H9 (cell line): Measurements from ENCODE around the gene DOCK1. TPM values are rescaled to one million over a fixed set of nuclear protein-coding genes. Genes with fewer than 3 reads are reported as not detected.
A peak's percentile ranks its signal among the peaks of the same experiment; 100 is the strongest.

Source experiments
- DNase-seq: peaks from one replicate; pipeline ENCODE4 v3.0.0-alpha.2; 2017
- H2AFZ ChIP-seq: one replicate; pipeline ENCODE4 v1.6.1; 2013; ENCODE audit warnings: mild to moderate bottlenecking, low read length, control low read depth, moderate library complexity
- H2AK5ac ChIP-seq: 2 replicates; pipeline ENCODE4 v1.6.1; 2013; ENCODE audit warnings: low read length, control low read depth, mixed read lengths; ENCODE audit not compliant: insufficient read length
- H2BK120ac ChIP-seq: one replicate; pipeline ENCODE4 v1.6.1; 2013; ENCODE audit warnings: low read depth, mild to moderate bottlenecking, low read length, control low read depth, inconsistent platforms; ENCODE audit not compliant: poor library complexity, severe bottlenecking
- H2BK12ac ChIP-seq: 2 replicates; pipeline ENCODE4 v1.6.1; 2013; ENCODE audit warnings: low read length, control low read depth, mixed read lengths, low read depth; ENCODE audit not compliant: insufficient read length
- H2BK15ac ChIP-seq: 2 replicates; pipeline ENCODE4 v1.6.1; 2013; ENCODE audit warnings: low read depth, low read length, control low read depth
- H2BK20ac ChIP-seq: one replicate; pipeline ENCODE4 v1.6.1; 2013; ENCODE audit warnings: low read depth, mild to moderate bottlenecking, low read length, control low read depth, inconsistent platforms; ENCODE audit not compliant: poor library complexity, severe bottlenecking
- H2BK5ac ChIP-seq: 2 replicates; pipeline ENCODE4 v1.6.1; 2013; ENCODE audit warnings: low read length, control low read depth, mixed read lengths; ENCODE audit not compliant: insufficient read length
- H3K14ac ChIP-seq: 2 replicates; pipeline ENCODE4 v1.6.1; 2013; ENCODE audit warnings: low read length, control low read depth; ENCODE audit not compliant: insufficient read depth
- H3K18ac ChIP-seq: 2 replicates; pipeline ENCODE4 v1.6.1; 2013; ENCODE audit warnings: low read depth, mild to moderate bottlenecking, mixed read lengths, low read length, control low read depth; ENCODE audit not compliant: insufficient read length
- H3K23ac ChIP-seq: 2 replicates; pipeline ENCODE4 v1.6.1; 2013; ENCODE audit warnings: low read length, control low read depth, mixed read lengths, low read depth; ENCODE audit not compliant: insufficient read length
- H3K23me2 ChIP-seq: 2 replicates; pipeline ENCODE4 v1.6.1; 2013; ENCODE audit warnings: low read depth, mild to moderate bottlenecking, mixed read lengths, low read length, control low read depth; ENCODE audit not compliant: insufficient read length, poor library complexity, severe bottlenecking
- H3K27ac ChIP-seq: 2 replicates; pipeline ENCODE4 v1.5.1; 2013; ENCODE audit warnings: low read length, control low read depth, mixed read lengths, low read depth; ENCODE audit not compliant: insufficient read length
- H3K27me3 ChIP-seq: 2 replicates; pipeline ENCODE4 v1.6.1; 2013; ENCODE audit warnings: low read length, control low read depth, inconsistent platforms; ENCODE audit not compliant: insufficient read depth
- H3K4ac ChIP-seq: 2 replicates; pipeline ENCODE4 v1.6.1; 2013; ENCODE audit warnings: low read depth, mild to moderate bottlenecking, control low read depth, inconsistent platforms, low read length, moderate library complexity
- H3K4me1 ChIP-seq: 2 replicates; pipeline ENCODE4 v1.6.1; 2013; ENCODE audit warnings: low read length, control low read depth, inconsistent platforms; ENCODE audit not compliant: insufficient read depth
- H3K4me2 ChIP-seq: 2 replicates; pipeline ENCODE4 v1.6.1; 2013; ENCODE audit warnings: low read length, control low read depth, mixed read lengths; ENCODE audit not compliant: insufficient read length, insufficient read depth
- H3K56ac ChIP-seq: 2 replicates; pipeline ENCODE4 v1.6.1; 2013; ENCODE audit warnings: low read depth, mild to moderate bottlenecking, mixed read lengths, low read length, control low read depth; ENCODE audit not compliant: insufficient read length
- H3K79me1 ChIP-seq: 2 replicates; pipeline ENCODE4 v1.6.1; 2013; ENCODE audit warnings: low read depth, mild to moderate bottlenecking, moderate library complexity, low read length, control low read depth, inconsistent platforms; ENCODE audit not compliant: insufficient read depth, poor library complexity, severe bottlenecking
- H3K79me2 ChIP-seq: 2 replicates; pipeline ENCODE4 v1.6.1; 2013; ENCODE audit warnings: low read length, control low read depth, inconsistent platforms; ENCODE audit not compliant: insufficient read depth
- H3K9ac ChIP-seq: 2 replicates; pipeline ENCODE4 v1.6.1; 2013; ENCODE audit warnings: low read length, control low read depth, mixed read lengths; ENCODE audit not compliant: insufficient read length; ENCODE audit errors: extremely low read depth
- H3K9me3 ChIP-seq: one replicate; pipeline ENCODE4 v1.6.1; 2013; ENCODE audit warnings: low read depth, low read length, inconsistent platforms; ENCODE audit not compliant: control insufficient read depth
- H3T11ph ChIP-seq: one replicate; pipeline ENCODE4 v1.6.1; 2013; ENCODE audit warnings: mild to moderate bottlenecking, low read length, control low read depth, inconsistent platforms
- H4K20me1 ChIP-seq: one replicate; pipeline ENCODE4 v1.6.1; 2013; ENCODE audit not compliant: control insufficient read depth, insufficient read length, insufficient read depth
- H4K5ac ChIP-seq: 2 replicates; pipeline ENCODE4 v1.6.1; 2013; ENCODE audit warnings: low read depth, mild to moderate bottlenecking, mixed read lengths, low read length, control low read depth; ENCODE audit not compliant: insufficient read length
- H4K8ac ChIP-seq: replicated peaks from 2 replicates; pipeline ENCODE4 v1.6.1; 2013; ENCODE audit warnings: low read length, control low read depth, mixed read lengths, low read depth; ENCODE audit not compliant: insufficient read length
- H4K91ac ChIP-seq: 2 replicates; pipeline ENCODE4 v1.6.1; 2013; ENCODE audit warnings: low read depth, mild to moderate bottlenecking, moderate library complexity, mixed read lengths, low read length, control low read depth; ENCODE audit not compliant: insufficient read length
- H3K27ac Mint-ChIP-seq, 3 experiments: 2 replicates in 2 of 3; 3 replicates in 1 of 3; pipeline ENCODE4 v1.8.0; 2020 to 2021; ENCODE audit warnings: mixed read lengths in 3 of 3, mild to moderate bottlenecking in 1 of 3, moderate library complexity in 1 of 3
- H3K27me3 Mint-ChIP-seq: 2 replicates; pipeline ENCODE4 v1.8.0; 2021; ENCODE audit warnings: low read depth, mild to moderate bottlenecking, moderate library complexity, mixed read lengths
- H3K36me3 Mint-ChIP-seq, 3 experiments: 2 replicates in 2 of 3; 3 replicates in 1 of 3; pipeline ENCODE4 v1.8.0; 2020 to 2021; ENCODE audit warnings: low read depth in 3 of 3, mixed read lengths in 3 of 3; ENCODE audit not compliant: insufficient read depth in 1 of 3
- H3K4me1 Mint-ChIP-seq, 2 experiments: 2 replicates each; pipeline ENCODE4 v1.8.0; 2020; ENCODE audit warnings: mixed read lengths in 2 of 2
- H3K4me3 Mint-ChIP-seq, 2 experiments: 2 replicates in 1 of 2; 3 replicates in 1 of 2; pipeline ENCODE4 v1.8.0; 2020 to 2021; ENCODE audit warnings: mild to moderate bottlenecking in 2 of 2, mixed read lengths in 2 of 2, moderate library complexity in 1 of 2
- H3K9me3 Mint-ChIP-seq, 2 experiments: 2 replicates in 1 of 2; 3 replicates in 1 of 2; pipeline ENCODE4 v1.8.0; 2020; ENCODE audit warnings: mild to moderate bottlenecking in 2 of 2, mixed read lengths in 2 of 2, moderate library complexity in 1 of 2
- CTCF ChIP-seq: fragments of 200-600 bp; sonication (generic); conservative IDR thresholded peaks from 3 replicates; pipeline ENCODE4 v1.8.0; 2021; ENCODE audit warnings: antibody characterized with exemption, mild to moderate bottlenecking
- WGBS: extraction: QIAGEN DNeasy Blood & Tissue Kit; methylation state at CpG from one replicate; pipeline ENCODE4 v1.1.7; 2013; ENCODE audit warnings: missing lambda C conversion rate, low lambda C conversion rate, mixed read lengths; ENCODE audit not compliant: insufficient read length; ENCODE audit errors: extremely low coverage; 5-methylcytosine and 5-hydroxymethylcytosine counted together
- total RNA-seq: library from RNA; stranded (reverse); gene quantifications from 2 replicates; pipeline ENCODE4 v1.2.1, GENCODE V29; 2021

DOCK1 gene
- total RNA-seq, 1 experiment from 2014 or later = 57.0 TPM

GRCh38 chr10:127133672-127134500, 228.7 kb downstream of the DOCK1 start:
- Histone ChIP-seq H3T11ph (no peak overlapping the region), H3K56ac (no peak overlapping the region), H3K18ac (no peak overlapping the region), H2BK12ac (no peak overlapping the region), H3K79me1 (no peaks in the 10 kb centered on the region), H4K8ac (no peak overlapping the region), H3K23me2 (no peaks in the 10 kb centered on the region), H2BK120ac (no peak overlapping the region), H4K5ac (no peak overlapping the region), H2AFZ (no peak overlapping the region), H3K9ac (no peak overlapping the region), H3K79me2 (no peaks in the 10 kb centered on the region), H3K23ac (no peak overlapping the region), H2AK5ac (no peak overlapping the region), H2BK20ac (no peak overlapping the region), H4K91ac (no peak overlapping the region), H2BK5ac (no peak overlapping the region), H3K4me2 (no peak overlapping the region), H3K4ac (no peak overlapping the region), H3K27ac (no peak overlapping the region), H3K27me3 (no peaks in the 10 kb centered on the region), H2BK15ac (no peak overlapping the region), H3K14ac (no peak overlapping the region), H3K9me3 (no peaks in the 10 kb centered on the region), H3K4me1 (no peaks in the 10 kb centered on the region), H4K20me1 (no peaks in the 10 kb centered on the region)
- H3K4me3 Mint-ChIP-seq = no peak overlapping the region
- peaks cover 9% of the 10 kb centered on the region in 3 experiments for H3K36me3 Mint-ChIP-seq
- no peaks in the 10 kb centered on the region for H3K9me3 Mint-ChIP-seq
- no CpG with 5 or more reads among the region's 2 CpGs for WGBS
- DNase-seq = no peak
- H3K27me3 Mint-ChIP-seq = no peaks in the 10 kb centered on the region
- TF ChIP-seq CTCF = no peak
- no peaks in the 10 kb centered on the region for H3K4me1 Mint-ChIP-seq
- peak overlapping the region in 1 of 3 experiments; percentile 46; a peak in 2 of 7 replicates for H3K27ac Mint-ChIP-seq
